ENCODE measurements around the gene CNGB1. TPM values are rescaled to one million over a fixed set of nuclear protein-coding genes. Genes with fewer than 3 reads are reported as not detected.
A peak's percentile ranks its signal among the peaks of the same experiment; 100 is the strongest.

The CNGB1 gene
- total RNA-seq, 2 experiments from 2014 or later = not detected

GRCh38 chr16:57997528-57998265 is 26.8 kb upstream of the CNGB1 start:
- ChIA-PET POLR2A (interaction anchor here (5.1 kb wide), 1 partner anchor 13 kb away, joined by 34 read pairs; no protein-coding TSS in a partner anchor), CTCF (no interaction called here)
- intact Hi-C loops (cut with DNase I, micrococcal nuclease) = loop anchor here (1.0 to 10.0 kb wide), 4 partner anchors 12 to 627 kb away; partner anchors contain the start of genes CNOT1 (in 1 of the 2) and KATNB1 (in 1 of the 2)
- Mint-ChIP-seq H3K4me3 (peak overlapping the region; percentile 89), H3K9me3 (no peaks in the 10 kb centered on the region), H3K27ac (peak overlapping the region; percentile 82), H3K36me3 (ENCODE audit: low read depth) (peaks cover 60% of the 10 kb centered on the region), H3K27me3 (no peaks in the 10 kb centered on the region), H3K4me1 (ENCODE audit: low read depth) (peaks cover 65% of the 10 kb centered on the region)
- no peak overlapping the region for H3K4me3 ChIP-seq (ENCODE audit: low read length)
- no peaks in the 10 kb centered on the region for H3K27me3 ChIP-seq (ENCODE audit: control insufficient read depth in 1 of 2, insufficient read depth in 2 of 2, low read length in 2 of 2)
- peak overlapping the region; percentile 8 to 64 for H3K27ac ChIP-seq (ENCODE audit: low read depth in 1 of 2, low read length in 2 of 2)
- DNase-seq (no peak), ATAC-seq (ENCODE audit: poor library complexity) (no peak)
- H3K36me3 ChIP-seq (ENCODE audit: insufficient read depth, low read length) = peaks cover 46% of the 10 kb centered on the region
- no peak for TF ChIP-seq CTCF (IDR thresholded peaks at IDR 0.05)
- H3K9me3 ChIP-seq (ENCODE audit: control insufficient read depth in 1 of 2, insufficient read depth in 1 of 2, low read length in 2 of 2) = no peaks in the 10 kb centered on the region
- peaks cover 90% of the 10 kb centered on the region for H3K4me1 ChIP-seq (ENCODE audit: insufficient read depth, low read length)

- Mint-ChIP-seq H3K27me3 (no peaks in the 10 kb centered on the region), H3K36me3 (ENCODE audit: low read depth) (peaks cover 55% of the 10 kb centered on the region), H3K4me3 (no peak overlapping the region), H3K27ac (no peak overlapping the region), H3K9me3 (no peaks in the 10 kb centered on the region), H3K4me1 (ENCODE audit: low read depth) (peaks cover 59% of the 10 kb centered on the region)
- TF ChIP-seq CTCF (IDR thresholded peaks at IDR 0.05) = no peak
- Histone ChIP-seq H3K36me3 (ENCODE audit: insufficient read depth, low read length) (peaks cover 46% of the 10 kb centered on the region), H3K4me3 (ENCODE audit: low read length) (no peak overlapping the region), H3K27ac (ENCODE audit: low read depth in 1 of 2, low read length in 2 of 2) (no peak overlapping the region), H3K27me3 (ENCODE audit: control insufficient read depth in 1 of 2, insufficient read depth in 2 of 2, low read length in 2 of 2) (no peaks in the 10 kb centered on the region), H3K4me1 (ENCODE audit: insufficient read depth, low read length) (peaks cover 85% of the 10 kb centered on the region), H3K9me3 (ENCODE audit: control insufficient read depth in 1 of 2, insufficient read depth in 1 of 2, low read length in 2 of 2) (no peaks in the 10 kb centered on the region)
- intact Hi-C loops (cut with DNase I, micrococcal nuclease) = loop anchor here (5.0 to 10.0 kb wide), 2 partner anchors 260 to 628 kb away; partner anchors contain the start of genes CNOT1 (in 1 of the 2) and KATNB1 (in 1 of the 2)
- ATAC-seq (ENCODE audit: poor library complexity) (no peak), DNase-seq (no peak)
- CTCF ChIA-PET = no interaction called here
- POLR2A ChIA-PET = no interaction called here
Measured at GRCh38 chr16:57997176-57997527, 26.2 kb upstream of the CNGB1 start.

GRCh38 chr16:57996406-57997175 is 25.7 kb upstream of the CNGB1 start:
- intact Hi-C loops (cut with DNase I, micrococcal nuclease) = loop anchor here (5.0 to 10.0 kb wide), 2 partner anchors 259 to 628 kb away; partner anchors contain the start of genes CNOT1 (in 1 of the 2) and KATNB1 (in 1 of the 2)
- Histone ChIP-seq H3K27ac (ENCODE audit: low read depth in 1 of 2, low read length in 2 of 2) (no peak overlapping the region), H3K4me3 (ENCODE audit: low read length) (no peak overlapping the region), H3K27me3 (ENCODE audit: control insufficient read depth in 1 of 2, insufficient read depth in 2 of 2, low read length in 2 of 2) (no peaks in the 10 kb centered on the region), H3K36me3 (ENCODE audit: insufficient read depth, low read length) (peaks cover 46% of the 10 kb centered on the region), H3K9me3 (ENCODE audit: control insufficient read depth in 1 of 2, insufficient read depth in 1 of 2, low read length in 2 of 2) (no peaks in the 10 kb centered on the region), H3K4me1 (ENCODE audit: insufficient read depth, low read length) (peaks cover 80% of the 10 kb centered on the region)
- Mint-ChIP-seq H3K9me3 (no peaks in the 10 kb centered on the region), H3K27ac (no peak overlapping the region), H3K27me3 (no peaks in the 10 kb centered on the region), H3K36me3 (ENCODE audit: low read depth) (peaks cover 49% of the 10 kb centered on the region), H3K4me3 (no peak overlapping the region), H3K4me1 (ENCODE audit: low read depth) (peaks cover 54% of the 10 kb centered on the region)
- POLR2A ChIA-PET = no interaction called here
- TF ChIP-seq CTCF (IDR thresholded peaks at IDR 0.05) = no peak
- CTCF ChIA-PET = no interaction called here
- no peak for DNase-seq
- no peak for ATAC-seq (ENCODE audit: poor library complexity)
